ENCODE results near the gene LUC7L3. TPM values are rescaled to one million over a fixed set of nuclear protein-coding genes. Genes with fewer than 3 reads are reported as not detected.
"Not testable (repeated sequence)": the region's sequence is repeated elsewhere in the genome, so short reads cannot be mapped to it uniquely, and the experiment has no call there.

LUC7L3 gene
- total and polyA plus RNA-seq, 2 experiments from 2014 or later, result 69.3 to 501 TPM

DNA sequence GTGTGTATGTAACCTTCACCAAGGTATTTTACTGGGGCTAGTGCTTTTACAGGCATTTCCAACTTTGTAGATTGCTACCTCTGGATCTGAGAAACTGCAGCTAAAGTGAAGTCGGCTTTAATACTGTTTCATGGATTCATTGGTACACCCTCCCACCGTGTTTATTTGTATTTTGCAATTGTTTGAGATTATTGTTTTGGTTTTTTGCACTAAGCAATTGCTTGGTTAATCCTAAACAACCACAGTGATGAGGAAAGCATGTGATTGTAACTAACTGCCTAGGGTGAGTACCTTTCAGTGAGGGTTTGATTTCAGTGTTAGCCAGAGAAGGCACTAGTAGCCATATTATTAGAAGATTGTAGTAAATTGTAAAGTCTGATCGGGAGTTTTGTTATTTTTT, 3.3 kb downstream of the LUC7L3 start (continued):
- TF ChIP-seq, protein P1, sequence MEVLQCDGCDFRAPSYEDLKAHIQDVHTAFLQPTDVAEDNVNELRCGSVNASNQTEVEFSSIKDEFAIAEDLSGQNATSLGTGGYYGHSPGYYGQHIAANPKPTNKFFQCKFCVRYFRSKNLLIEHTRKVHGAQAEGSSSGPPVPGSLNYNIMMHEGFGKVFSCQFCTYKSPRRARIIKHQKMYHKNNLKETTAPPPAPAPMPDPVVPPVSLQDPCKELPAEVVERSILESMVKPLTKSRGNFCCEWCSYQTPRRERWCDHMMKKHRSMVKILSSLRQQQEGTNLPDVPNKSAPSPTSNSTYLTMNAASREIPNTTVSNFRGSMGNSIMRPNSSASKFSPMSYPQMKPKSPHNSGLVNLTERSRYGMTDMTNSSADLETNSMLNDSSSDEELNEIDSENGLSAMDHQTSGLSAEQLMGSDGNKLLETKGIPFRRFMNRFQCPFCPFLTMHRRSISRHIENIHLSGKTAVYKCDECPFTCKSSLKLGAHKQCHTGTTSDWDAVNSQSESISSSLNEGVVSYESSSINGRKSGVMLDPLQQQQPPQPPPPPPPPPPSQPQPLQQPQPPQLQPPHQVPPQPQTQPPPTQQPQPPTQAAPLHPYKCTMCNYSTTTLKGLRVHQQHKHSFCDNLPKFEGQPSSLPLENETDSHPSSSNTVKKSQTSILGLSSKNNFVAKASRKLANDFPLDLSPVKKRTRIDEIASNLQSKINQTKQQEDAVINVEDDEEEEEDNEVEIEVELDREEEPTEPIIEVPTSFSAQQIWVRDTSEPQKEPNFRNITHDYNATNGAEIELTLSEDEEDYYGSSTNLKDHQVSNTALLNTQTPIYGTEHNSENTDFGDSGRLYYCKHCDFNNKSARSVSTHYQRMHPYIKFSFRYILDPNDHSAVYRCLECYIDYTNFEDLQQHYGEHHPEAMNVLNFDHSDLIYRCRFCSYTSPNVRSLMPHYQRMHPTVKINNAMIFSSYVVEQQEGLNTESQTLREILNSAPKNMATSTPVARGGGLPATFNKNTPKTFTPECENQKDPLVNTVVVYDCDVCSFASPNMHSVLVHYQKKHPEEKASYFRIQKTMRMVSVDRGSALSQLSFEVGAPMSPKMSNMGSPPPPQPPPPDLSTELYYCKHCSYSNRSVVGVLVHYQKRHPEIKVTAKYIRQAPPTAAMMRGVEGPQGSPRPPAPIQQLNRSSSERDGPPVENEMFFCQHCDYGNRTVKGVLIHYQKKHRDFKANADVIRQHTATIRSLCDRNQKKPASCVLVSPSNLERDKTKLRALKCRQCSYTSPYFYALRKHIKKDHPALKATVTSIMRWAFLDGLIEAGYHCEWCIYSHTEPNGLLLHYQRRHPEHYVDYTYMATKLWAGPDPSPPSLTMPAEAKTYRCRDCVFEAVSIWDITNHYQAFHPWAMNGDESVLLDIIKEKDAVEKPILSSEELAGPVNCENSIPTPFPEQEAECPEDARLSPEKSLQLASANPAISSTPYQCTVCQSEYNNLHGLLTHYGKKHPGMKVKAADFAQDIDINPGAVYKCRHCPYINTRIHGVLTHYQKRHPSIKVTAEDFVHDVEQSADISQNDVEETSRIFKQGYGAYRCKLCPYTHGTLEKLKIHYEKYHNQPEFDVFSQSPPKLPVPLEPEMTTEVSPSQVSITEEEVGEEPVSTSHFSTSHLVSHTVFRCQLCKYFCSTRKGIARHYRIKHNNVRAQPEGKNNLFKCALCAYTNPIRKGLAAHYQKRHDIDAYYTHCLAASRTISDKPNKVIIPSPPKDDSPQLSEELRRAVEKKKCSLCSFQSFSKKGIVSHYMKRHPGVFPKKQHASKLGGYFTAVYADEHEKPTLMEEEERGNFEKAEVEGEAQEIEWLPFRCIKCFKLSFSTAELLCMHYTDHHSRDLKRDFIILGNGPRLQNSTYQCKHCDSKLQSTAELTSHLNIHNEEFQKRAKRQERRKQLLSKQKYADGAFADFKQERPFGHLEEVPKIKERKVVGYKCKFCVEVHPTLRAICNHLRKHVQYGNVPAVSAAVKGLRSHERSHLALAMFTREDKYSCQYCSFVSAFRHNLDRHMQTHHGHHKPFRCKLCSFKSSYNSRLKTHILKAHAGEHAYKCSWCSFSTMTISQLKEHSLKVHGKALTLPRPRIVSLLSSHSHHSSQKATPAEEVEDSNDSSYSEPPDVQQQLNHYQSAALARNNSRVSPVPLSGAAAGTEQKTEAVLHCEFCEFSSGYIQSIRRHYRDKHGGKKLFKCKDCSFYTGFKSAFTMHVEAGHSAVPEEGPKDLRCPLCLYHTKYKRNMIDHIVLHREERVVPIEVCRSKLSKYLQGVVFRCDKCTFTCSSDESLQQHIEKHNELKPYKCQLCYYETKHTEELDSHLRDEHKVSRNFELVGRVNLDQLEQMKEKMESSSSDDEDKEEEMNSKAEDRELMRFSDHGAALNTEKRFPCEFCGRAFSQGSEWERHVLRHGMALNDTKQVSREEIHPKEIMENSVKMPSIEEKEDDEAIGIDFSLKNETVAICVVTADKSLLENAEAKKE (CRISPR knock-in tag; IDR thresholded peaks at IDR 0.05), result no peak
- TF ChIP-seq CREB1 (CRISPR knock-in tag; IDR thresholded peaks at IDR 0.05; ENCODE audit: low read depth) (no peak), ZNF114 (CRISPR knock-in tag; IDR thresholded peaks at IDR 0.05) (no peak), EZH2phosphoT487 (IDR thresholded peaks at IDR 0.05; ENCODE audit: unreplicated experiment) (no peak), JUNB (IDR thresholded peaks at IDR 0.05; ENCODE audit: unreplicated experiment) (no peak), CTCF (conservative IDR thresholded peaks at IDR 0.05; ENCODE audit: low read depth in 2 of 2) (no peak)

DNA sequence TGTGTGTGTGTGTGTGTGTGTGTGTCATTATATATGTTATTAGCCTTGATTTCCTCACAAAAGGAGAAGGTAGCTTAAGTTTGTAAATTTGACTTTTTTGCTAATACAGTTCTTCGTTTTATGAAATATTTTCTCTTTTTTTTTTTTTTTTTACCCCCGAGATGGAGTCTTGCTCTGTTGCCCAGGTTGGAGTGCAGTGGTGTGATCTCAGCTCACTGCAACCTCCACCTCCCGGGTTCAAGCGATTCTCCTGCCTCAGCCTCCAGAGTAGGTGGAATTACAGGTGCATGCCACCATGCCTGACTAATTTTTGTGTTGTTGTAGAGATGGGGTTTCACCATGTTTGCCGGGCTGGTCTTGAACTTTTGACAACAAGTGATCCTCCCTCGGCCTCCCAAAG, 5.2 kb downstream of the LUC7L3 start:
- H2AFZ ChIP-seq; H3K27ac Mint-ChIP-seq; H3K27me3 Mint-ChIP-seq (ENCODE audit: insufficient read depth, low read depth, poor library complexity); H3K4me3 ChIP-seq; H3K36me3 Mint-ChIP-seq (ENCODE audit: low read depth); H3K36me3 ChIP-seq (ENCODE audit: insufficient read depth); H3F3A ChIP-seq (replicated peaks; ENCODE audit: low read depth); H3K4me2 ChIP-seq; DNase-seq (ENCODE audit: low spot score); H3K9me2 ChIP-seq (ENCODE audit: insufficient read depth); H3K4me3 Mint-ChIP-seq; ATAC-seq; H3K27me3 ChIP-seq (ENCODE audit: insufficient read depth); H3K9me3 Mint-ChIP-seq; H3K27ac ChIP-seq (ENCODE audit: low read depth): not testable (repeated sequence)
- H4K20me1 ChIP-seq (replicated peaks; ENCODE audit: insufficient read depth), result peaks cover 76% of the 10 kb centered on the region
- peaks cover 19% of the 10 kb centered on the region for H3K4me1 ChIP-seq (ENCODE audit: insufficient read depth)
- H3K79me2 ChIP-seq (replicated peaks; ENCODE audit: insufficient read depth), result peaks cover 100% of the 10 kb centered on the region
- peaks cover 23% of the 10 kb centered on the region for H3K4me1 Mint-ChIP-seq

Data from GM23338 (cell line).